ENCODE results near the gene TRIM24. TPM values are rescaled to one million over a fixed set of nuclear protein-coding genes. Genes with fewer than 3 reads are reported as not detected.

The TRIM24 gene
- total and polyA plus RNA-seq, 2 experiments from 2014 or later, result 47.8 to 63.1 TPM

GRCh38 chr7:138442822-138443221, 17.2 kb upstream of the TRIM24 start:
- H3K27ac ChIP-seq, result no peak overlapping the region
- no peak for DNase-seq (ENCODE audit: low spot score)
- no peak overlapping the region for H2AFZ ChIP-seq
- no peak overlapping the region for H3K4me2 ChIP-seq
- 95% methylated on average over 3 of the region's 3 CpGs for WGBS (ENCODE audit: low lambda C conversion rate, missing lambda C conversion rate)
- H4K20me1 ChIP-seq (ENCODE audit: insufficient read depth, poor library complexity, severe bottlenecking), result no peaks in the 10 kb centered on the region
- H3K9me2 ChIP-seq (replicated peaks; ENCODE audit: insufficient read depth), result no peaks in the 10 kb centered on the region
- no peaks in the 10 kb centered on the region for H3K27me3 ChIP-seq
- no peaks in the 10 kb centered on the region for H3K4me1 ChIP-seq (ENCODE audit: insufficient read depth)
- H3K4me3 ChIP-seq, result no peak overlapping the region
- no peaks in the 10 kb centered on the region for H3K79me2 ChIP-seq
- TF ChIP-seq, protein P1, sequence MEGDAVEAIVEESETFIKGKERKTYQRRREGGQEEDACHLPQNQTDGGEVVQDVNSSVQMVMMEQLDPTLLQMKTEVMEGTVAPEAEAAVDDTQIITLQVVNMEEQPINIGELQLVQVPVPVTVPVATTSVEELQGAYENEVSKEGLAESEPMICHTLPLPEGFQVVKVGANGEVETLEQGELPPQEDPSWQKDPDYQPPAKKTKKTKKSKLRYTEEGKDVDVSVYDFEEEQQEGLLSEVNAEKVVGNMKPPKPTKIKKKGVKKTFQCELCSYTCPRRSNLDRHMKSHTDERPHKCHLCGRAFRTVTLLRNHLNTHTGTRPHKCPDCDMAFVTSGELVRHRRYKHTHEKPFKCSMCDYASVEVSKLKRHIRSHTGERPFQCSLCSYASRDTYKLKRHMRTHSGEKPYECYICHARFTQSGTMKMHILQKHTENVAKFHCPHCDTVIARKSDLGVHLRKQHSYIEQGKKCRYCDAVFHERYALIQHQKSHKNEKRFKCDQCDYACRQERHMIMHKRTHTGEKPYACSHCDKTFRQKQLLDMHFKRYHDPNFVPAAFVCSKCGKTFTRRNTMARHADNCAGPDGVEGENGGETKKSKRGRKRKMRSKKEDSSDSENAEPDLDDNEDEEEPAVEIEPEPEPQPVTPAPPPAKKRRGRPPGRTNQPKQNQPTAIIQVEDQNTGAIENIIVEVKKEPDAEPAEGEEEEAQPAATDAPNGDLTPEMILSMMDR (IDR thresholded peaks at IDR 0.05; ENCODE audit: poor library complexity), result no peak
- TF ChIP-seq EZH2phosphoT487 (IDR thresholded peaks at IDR 0.05; ENCODE audit: low read depth, severe bottlenecking, unreplicated experiment) (no peak), EZH2 (IDR thresholded peaks at IDR 0.05; ENCODE audit: borderline replicate concordance) (no peak)
- no peaks in the 10 kb centered on the region for H3K9me3 ChIP-seq (ENCODE audit: low read depth)
- H3K36me3 ChIP-seq (replicated peaks; ENCODE audit: insufficient read depth, low read depth), result no peaks in the 10 kb centered on the region

- no peak overlapping the region for H3K4me3 ChIP-seq
- 90% methylated on average over 6 of the region's 6 CpGs for whole genome bisulfite sequencing (ENCODE audit: low lambda C conversion rate, missing lambda C conversion rate)
- no peak for DNase-seq (ENCODE audit: low spot score)
- TF ChIP-seq EZH2 (IDR thresholded peaks at IDR 0.05; ENCODE audit: borderline replicate concordance) (no peak), EZH2phosphoT487 (IDR thresholded peaks at IDR 0.05; ENCODE audit: low read depth, severe bottlenecking, unreplicated experiment) (no peak)
- TF ChIP-seq, protein P1 (IDR thresholded peaks at IDR 0.05; ENCODE audit: poor library complexity), result no peak
- H2AFZ ChIP-seq, result no peak overlapping the region
- H3K79me2 ChIP-seq, result no peaks in the 10 kb centered on the region
- H4K20me1 ChIP-seq (ENCODE audit: insufficient read depth, poor library complexity, severe bottlenecking), result no peaks in the 10 kb centered on the region
- no peaks in the 10 kb centered on the region for H3K27me3 ChIP-seq
- no peaks in the 10 kb centered on the region for H3K9me2 ChIP-seq (replicated peaks; ENCODE audit: insufficient read depth)
- H3K36me3 ChIP-seq (replicated peaks; ENCODE audit: insufficient read depth, low read depth), result no peaks in the 10 kb centered on the region
- no peaks in the 10 kb centered on the region for H3K4me1 ChIP-seq (ENCODE audit: insufficient read depth)
- H3K27ac ChIP-seq, result no peak overlapping the region
- H3K9me3 ChIP-seq (ENCODE audit: low read depth), result no peaks in the 10 kb centered on the region
- H3K4me2 ChIP-seq, result no peak overlapping the region
Observed at GRCh38 chr7:138449580-138449979, 10.5 kb upstream of the TRIM24 start.

DNA sequence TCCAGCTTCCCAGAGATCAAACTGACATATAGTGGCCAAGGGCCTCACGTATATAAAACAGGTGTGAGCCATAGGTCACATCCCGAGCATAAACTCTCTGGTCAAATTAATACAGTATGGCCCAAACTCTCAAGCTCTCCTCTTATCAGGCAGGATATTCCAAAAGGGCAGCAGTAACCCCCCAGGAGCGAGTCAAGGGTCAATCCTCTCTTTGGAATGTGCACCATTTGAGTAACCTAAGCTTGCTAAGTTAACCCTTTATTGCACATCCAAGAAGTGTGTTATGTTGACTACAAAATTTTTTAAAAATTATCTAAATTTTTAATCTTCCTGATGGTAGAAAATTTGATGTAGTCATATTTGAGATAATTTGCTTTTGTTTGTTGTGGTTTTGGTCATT, 4.5 kb upstream of the TRIM24 start:
- Histone ChIP-seq H3K36me3 (replicated peaks; ENCODE audit: insufficient read depth, low read depth) (no peaks in the 10 kb centered on the region), H2AFZ (no peak overlapping the region), H4K20me1 (ENCODE audit: insufficient read depth, poor library complexity, severe bottlenecking) (no peaks in the 10 kb centered on the region), H3K79me2 (no peaks in the 10 kb centered on the region), H3K9me3 (ENCODE audit: low read depth) (no peaks in the 10 kb centered on the region), H3K9me2 (replicated peaks; ENCODE audit: insufficient read depth) (no peaks in the 10 kb centered on the region), H3K4me3 (no peak overlapping the region), H3K27ac (no peak overlapping the region), H3K4me2 (no peak overlapping the region), H3K4me1 (ENCODE audit: insufficient read depth) (no peaks in the 10 kb centered on the region), H3K27me3 (no peaks in the 10 kb centered on the region)
- TF ChIP-seq EZH2 (IDR thresholded peaks at IDR 0.05; ENCODE audit: borderline replicate concordance) (no peak), EZH2phosphoT487 (IDR thresholded peaks at IDR 0.05; ENCODE audit: low read depth, severe bottlenecking, unreplicated experiment) (no peak)
- TF ChIP-seq, protein P1 (IDR thresholded peaks at IDR 0.05; ENCODE audit: poor library complexity), result no peak
- DNase-seq (ENCODE audit: low spot score), result no peak
- WGBS (ENCODE audit: low lambda C conversion rate, missing lambda C conversion rate), result 37% methylated on average over 3 of the region's 3 CpGs

- Histone ChIP-seq H3K4me2 (no peak overlapping the region), H3K9me3 (ENCODE audit: low read depth) (no peaks in the 10 kb centered on the region)
Observed at GRCh38 chr7:138456220-138456619, 3.8 kb upstream of the TRIM24 start.

More at GRCh38 chr7:138456220-138456619, 3.8 kb upstream of the TRIM24 start:
- TF ChIP-seq, protein P1 (IDR thresholded peaks at IDR 0.05; ENCODE audit: poor library complexity), result no peak
- TF ChIP-seq EZH2phosphoT487 (IDR thresholded peaks at IDR 0.05; ENCODE audit: low read depth, severe bottlenecking, unreplicated experiment), result no peak
- no peak for TF ChIP-seq EZH2 (IDR thresholded peaks at IDR 0.05; ENCODE audit: borderline replicate concordance)
- Histone ChIP-seq H3K27ac (no peak overlapping the region), H3K4me3 (no peak overlapping the region), H3K4me1 (ENCODE audit: insufficient read depth) (no peaks in the 10 kb centered on the region), H3K27me3 (no peaks in the 10 kb centered on the region), H3K79me2 (peaks cover 3% of the 10 kb centered on the region), H3K36me3 (replicated peaks; ENCODE audit: insufficient read depth, low read depth) (no peaks in the 10 kb centered on the region), H3K9me2 (replicated peaks; ENCODE audit: insufficient read depth) (no peaks in the 10 kb centered on the region), H4K20me1 (ENCODE audit: insufficient read depth, poor library complexity, severe bottlenecking) (peaks cover 3% of the 10 kb centered on the region), H2AFZ (no peak overlapping the region)
- DNase-seq (ENCODE audit: low spot score), result no peak
- WGBS (ENCODE audit: low lambda C conversion rate, missing lambda C conversion rate), result 95% methylated on average over 4 of the region's 4 CpGs

Data from hepatocyte (in vitro differentiated cells).